ENCODE results near the gene SRRM1.
"Not testable (repeated sequence)": the region's sequence is repeated elsewhere in the genome, so short reads cannot be mapped to it uniquely, and the experiment has no call there.

SRRM1 gene

DNA sequence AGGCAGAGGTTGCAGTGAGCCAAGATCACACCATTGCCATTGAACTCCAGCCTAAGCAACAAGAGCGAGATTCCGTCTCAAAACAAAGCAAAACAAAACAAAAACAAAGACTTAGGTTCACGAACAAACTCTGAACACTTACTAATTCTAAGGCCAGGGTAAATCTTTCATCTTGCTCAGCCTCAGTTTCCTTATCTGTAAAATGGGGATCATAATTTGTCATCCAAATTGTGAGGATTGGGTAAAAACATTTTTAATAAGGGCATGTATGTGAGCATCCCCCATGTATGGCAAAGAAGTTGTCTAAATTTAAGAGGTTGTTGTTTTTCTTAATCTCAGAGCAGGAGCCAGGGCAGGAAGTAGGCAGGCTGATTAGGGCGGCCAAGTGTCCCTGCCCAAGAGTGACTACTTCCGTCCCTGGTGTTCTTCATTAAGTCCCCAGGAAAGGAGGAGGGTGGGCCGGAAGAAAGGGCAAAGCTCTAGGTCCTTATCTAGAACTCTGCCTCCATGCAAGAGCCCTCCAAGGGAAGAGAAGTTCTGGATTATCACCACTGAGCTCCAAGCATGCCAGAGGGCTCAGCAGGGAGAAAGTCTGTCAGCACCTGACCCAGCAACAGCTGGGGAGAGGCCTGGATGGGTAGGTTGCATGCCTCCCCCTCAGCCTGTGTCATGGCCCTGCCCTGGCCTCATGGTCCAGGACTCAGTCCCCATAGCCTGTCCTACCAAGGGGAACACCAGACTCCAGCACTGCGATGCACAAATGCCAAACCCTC lies 52.3 kb downstream of the SRRM1 start:
- no peak for DNase-seq (ENCODE audit: low read depth in 2 of 2)

DNA sequence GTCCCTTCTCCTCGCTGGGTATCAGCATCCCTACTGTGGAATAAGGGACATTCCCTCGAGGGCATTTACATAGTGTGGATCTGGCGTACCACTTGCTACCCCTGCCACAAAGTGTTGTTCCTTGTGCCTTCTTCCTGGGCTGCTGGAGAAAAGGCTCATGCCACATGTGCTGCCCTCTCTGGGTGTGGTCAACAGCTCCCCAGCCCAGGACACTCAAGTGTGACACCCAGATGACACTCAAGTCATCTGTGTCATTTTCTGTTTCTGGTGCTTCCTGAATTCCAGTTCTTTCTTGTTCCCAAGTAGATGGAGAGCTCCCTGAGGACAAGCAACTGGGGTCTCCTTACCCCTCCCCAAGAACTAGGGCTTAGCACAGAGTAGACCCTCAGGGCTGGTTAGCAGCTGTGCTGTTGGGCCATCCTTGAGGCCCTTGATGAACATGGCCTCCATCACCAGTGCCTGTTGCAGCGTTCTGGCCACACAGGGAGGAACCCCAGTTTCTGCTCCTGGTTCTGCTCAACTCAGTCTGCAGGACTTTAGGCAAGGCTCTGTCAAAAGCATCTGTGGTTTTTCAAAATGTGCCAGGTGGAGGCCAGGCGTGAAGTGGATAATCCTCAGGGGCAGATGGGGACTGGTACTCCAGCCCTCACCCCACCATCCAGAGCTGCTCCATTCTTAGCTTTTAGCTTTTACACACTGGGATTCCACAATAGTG lies 53.1 kb downstream of the SRRM1 start:
- no peak for DNase-seq (ENCODE audit: low read depth in 2 of 2)

GRCh38 chr1:24696756-24697330 lies 53.7 kb downstream of the SRRM1 start:
- DNase-seq (ENCODE audit: low read depth in 2 of 2), result no peak

DNA sequence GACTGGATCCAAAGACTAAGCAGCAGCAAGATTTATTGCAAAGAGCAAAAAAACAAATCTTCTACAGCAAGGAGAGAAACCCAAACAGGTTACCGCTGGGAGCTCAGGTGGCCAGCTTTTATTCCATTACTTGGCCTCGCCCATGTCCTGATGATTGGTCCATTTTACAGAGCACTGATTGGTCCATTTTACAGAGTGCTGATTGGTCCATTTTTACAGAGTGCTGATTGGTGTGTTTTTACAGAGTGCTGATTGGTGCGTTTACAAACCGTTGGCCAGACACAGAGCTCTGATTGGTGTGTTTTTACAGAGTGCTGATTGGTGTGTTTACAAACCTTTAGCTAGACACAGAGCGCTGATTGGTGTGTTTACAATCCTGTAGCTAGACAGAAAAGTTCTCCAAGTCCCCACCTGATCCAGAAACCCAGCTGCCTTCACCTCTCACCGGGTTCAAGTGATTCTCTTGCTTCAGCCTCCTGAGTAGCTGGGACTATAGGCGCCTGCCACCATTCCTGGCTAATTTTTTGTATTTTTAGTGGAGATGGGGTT lies 54.4 kb downstream of the SRRM1 start:
- not testable (repeated sequence) for DNase-seq (ENCODE audit: low read depth in 2 of 2)

GRCh38 chr1:24698326-24698725 lies 55.2 kb downstream of the SRRM1 start:
- DNase-seq (ENCODE audit: low read depth in 2 of 2), result not testable (repeated sequence)

DNA sequence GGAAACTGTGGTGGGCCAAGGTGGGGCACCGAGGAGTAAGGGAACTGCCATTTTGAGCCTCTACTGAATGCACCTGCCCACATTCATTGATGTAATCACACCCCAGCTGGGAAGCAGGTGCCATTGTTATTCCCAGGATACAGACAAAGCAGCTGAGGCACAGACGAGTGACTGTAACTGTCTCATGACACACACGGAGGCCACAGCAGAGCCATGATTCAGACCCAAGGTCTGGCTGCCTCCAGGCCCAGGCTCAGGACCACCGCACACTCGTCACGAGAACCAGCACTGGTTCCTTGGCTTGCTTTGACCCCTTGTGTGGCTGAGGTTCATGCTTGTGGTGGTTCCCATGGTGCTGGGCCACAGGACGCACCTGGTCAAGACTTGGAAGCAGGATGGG lies 56.5 kb downstream of the SRRM1 start:
- no peak for DNase-seq (ENCODE audit: low read depth in 2 of 2)

GRCh38 chr1:24702511-24703293 lies 59.6 kb downstream of the SRRM1 start:
- DNase-seq (ENCODE audit: low read depth in 2 of 2), result no peak

GRCh38 chr1:24704411-24705259 lies 61.5 kb downstream of the SRRM1 start:
- no peak for DNase-seq (ENCODE audit: low read depth in 2 of 2)

DNA sequence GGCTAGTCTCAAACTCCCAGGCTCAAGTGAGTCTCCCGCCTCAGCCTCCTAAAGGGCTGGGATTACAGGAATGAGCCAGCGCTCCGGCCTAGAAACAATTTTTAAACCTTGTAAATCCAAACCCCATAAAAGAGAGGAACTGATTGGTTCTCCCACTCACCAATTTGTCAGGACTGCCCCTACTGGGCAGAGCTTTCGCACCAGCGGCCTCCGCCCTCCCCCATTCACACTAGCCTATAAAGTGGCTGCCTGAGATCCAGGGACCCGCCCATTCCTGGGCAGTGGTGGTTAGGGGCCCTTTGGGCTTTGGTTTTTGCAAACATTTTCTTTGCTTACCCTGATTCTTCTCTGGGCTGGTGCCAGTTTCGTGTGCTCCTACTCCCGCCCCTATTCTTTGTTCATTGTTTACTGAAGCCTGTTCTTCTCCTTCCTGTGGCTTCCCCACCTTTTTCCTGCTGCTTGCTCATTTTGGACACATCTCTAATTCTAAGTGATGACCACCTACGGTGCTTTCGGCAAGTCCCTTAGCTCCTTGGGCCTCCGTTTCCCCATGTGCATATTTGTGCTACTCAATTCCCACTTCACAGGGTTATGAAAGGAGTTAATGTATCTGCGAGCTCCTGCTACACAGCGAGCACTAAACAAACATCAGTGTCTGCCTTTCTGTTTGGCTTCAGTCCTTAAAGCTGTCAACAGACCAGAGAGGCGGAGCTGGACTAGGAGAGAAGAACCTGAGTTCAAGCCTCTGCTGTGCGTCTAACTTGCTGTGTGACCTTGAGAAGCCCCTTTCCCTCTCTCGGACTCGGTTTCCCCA lies 62.4 kb downstream of the SRRM1 start:
- DNase-seq (ENCODE audit: low read depth in 2 of 2), result no peak

DNA sequence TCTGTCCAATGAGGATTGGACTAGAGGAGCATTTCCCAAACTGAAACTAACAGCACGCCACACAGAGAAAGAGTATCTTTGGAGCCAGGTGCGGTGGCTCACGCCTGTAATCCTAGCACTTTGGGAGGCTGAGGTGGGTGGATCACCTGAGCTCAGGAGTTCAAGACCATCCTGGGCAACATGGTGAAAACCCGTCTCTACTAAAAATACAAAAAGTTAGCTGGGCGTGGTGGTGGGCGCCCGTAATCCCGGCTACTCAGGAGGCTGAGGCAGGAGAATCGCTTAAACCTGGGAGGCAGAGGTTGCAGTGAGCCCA lies 62.9 kb downstream of the SRRM1 start:
- not testable (repeated sequence) for DNase-seq (ENCODE audit: low read depth in 2 of 2)

DNA sequence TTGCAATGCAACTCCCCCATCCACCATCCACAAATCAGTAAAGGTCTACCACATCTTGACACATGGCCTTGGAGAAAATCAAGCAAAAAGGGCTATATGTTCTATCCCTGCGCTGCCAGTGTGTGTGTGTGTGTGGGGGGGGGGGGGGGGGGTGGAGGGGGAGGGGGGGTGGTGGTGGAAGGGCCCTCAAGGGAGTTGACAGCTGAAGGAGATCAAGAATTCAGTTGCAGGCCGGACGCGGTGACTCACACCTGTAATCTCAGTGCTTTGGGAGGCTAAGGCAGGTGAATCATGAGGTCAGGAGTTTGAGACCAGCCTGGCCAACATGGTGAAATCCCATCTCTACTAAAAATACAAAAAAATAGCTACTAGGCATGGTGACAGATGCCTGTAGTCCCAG lies 64.6 kb downstream of the SRRM1 start:
- DNase-seq (ENCODE audit: low read depth in 2 of 2), result no peak

GRCh38 chr1:24708938-24709337 lies 65.8 kb downstream of the SRRM1 start:
- no peak for DNase-seq (ENCODE audit: low read depth in 2 of 2)

- DNase-seq (ENCODE audit: low read depth in 2 of 2), result no peak
Observed at GRCh38 chr1:24709791-24710441, 66.8 kb downstream of the SRRM1 start.

DNA sequence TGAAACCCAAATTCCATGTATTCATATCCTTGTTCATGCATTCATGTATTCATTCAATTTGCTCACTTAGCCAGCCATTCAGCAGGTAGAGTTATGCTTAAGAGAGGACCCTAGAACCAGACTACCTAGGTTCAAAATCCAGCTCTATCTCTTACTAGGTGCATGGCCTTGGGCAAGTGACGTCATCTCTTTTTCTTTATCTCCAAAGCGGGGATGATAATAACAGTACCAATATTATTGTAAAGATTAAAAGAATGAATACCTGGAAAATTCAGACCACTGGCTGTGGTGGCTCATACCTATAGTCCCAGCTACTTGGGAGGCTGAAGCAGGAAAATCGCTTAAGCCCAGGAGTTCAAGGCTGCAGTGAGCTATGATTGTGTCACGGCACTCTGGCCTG lies 68.2 kb downstream of the SRRM1 start:
- DNase-seq (ENCODE audit: low read depth in 2 of 2), result no peak

GRCh38 chr1:24713176-24713575 lies 70.1 kb downstream of the SRRM1 start:
- no peak for DNase-seq (ENCODE audit: low read depth in 2 of 2)

DNA sequence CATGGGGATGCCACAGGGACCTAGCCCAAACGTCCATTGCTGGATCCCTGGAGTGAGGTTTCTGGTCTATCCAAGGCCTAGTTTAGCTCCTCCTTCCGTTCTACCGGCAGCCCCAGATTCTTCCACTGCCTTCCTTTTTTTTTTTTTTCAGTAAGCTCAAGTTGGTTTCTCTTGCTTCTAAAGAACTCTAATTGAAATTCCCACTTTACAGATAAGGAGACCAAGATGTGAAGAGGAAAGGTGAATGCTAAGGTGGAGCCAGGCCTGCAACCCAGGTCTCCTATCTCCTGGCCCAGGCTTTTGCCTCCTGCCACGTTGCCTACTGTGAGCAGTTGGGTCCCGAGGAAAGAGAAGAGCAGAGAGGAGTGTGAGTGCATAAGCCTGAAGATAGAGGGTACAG lies 70.6 kb downstream of the SRRM1 start:
- DNase-seq (ENCODE audit: low read depth in 2 of 2), result no peak

GRCh38 chr1:24714859-24715520 lies 71.9 kb downstream of the SRRM1 start:
- no peak for DNase-seq (ENCODE audit: low read depth in 2 of 2)

- DNase-seq (ENCODE audit: low read depth in 2 of 2), result no peak
Observed at GRCh38 chr1:24715658-24716057, 72.6 kb downstream of the SRRM1 start.

Data from stimulated activated CD8-positive, alpha-beta memory T cell treated with anti-CD3 and anti-CD28 coated beads, Interleukin-15, amount 100 ng/mL, for 4 hours (primary cell).